ENCODE measurements around the gene STPG4. TPM values are rescaled to one million over a fixed set of nuclear protein-coding genes. Genes with fewer than 3 reads are reported as not detected.

STPG4 gene
- total and polyA plus RNA-seq, 12 donors: 0.06 to 0.45 (median 0.44) TPM; not detected in 9

DNA sequence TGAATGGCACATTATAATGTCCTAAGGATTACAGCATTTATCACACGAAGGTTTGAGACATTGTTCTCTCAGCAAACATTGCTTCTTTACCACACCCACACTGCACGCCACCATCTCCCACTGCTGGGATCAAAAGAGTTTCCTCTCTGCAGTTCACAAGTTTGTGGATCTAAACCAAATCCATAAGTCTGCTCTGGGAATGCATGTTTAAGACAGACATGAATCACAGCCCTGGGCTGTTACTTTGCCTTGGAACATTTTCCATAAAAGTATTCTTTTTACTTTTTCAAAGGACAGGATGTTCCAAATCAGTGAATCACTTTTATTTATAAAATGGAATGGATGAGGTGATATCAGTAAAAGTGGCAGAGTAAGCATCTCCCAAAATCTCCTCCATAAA lies 36.1 kb downstream of the STPG4 start:
- no peak for TF ChIP-seq CTCF (IDR thresholded peaks at IDR 0.05)
- no peaks in the 10 kb centered on the region for H3K27me3 ChIP-seq
- WGBS, 2 donors: 61 to 63% methylated on average over 2 of the region's 2 CpGs
- intact Hi-C loops (cut with DNase I): no loop called here
- DNase-seq: no peak
- peaks cover 0 to 14% (median 0%) of the 10 kb centered on the region in 9 donors for H3K4me1 ChIP-seq
- no peak overlapping the region for H3K27ac ChIP-seq
- no peak for ATAC-seq
- peaks cover 0 to 6% (median 0%) of the 10 kb centered on the region in 11 donors for H3K9me3 ChIP-seq
- H3K4me3 ChIP-seq: no peak overlapping the region
- no peaks in the 10 kb centered on the region for H3K36me3 ChIP-seq

- Histone ChIP-seq H3K36me3 (no peaks in the 10 kb centered on the region), H3K4me3 (no peak overlapping the region), H3K9me3 (peaks cover 0 to 6% (median 0%) of the 10 kb centered on the region in 11 donors), H3K4me1 (peaks cover 0 to 14% (median 0%) of the 10 kb centered on the region in 9 donors), H3K27ac (no peak overlapping the region), H3K27me3 (no peaks in the 10 kb centered on the region)
- TF ChIP-seq CTCF (IDR thresholded peaks at IDR 0.05): no peak
- 25 to 68% methylated on average over 2 of the region's 2 CpGs for WGBS, 2 donors
- intact Hi-C loops (cut with DNase I): no loop called here
- DNase-seq (no peak), ATAC-seq (no peak)
Observed at GRCh38 chr2:47118581-47118980, 36.5 kb downstream of the STPG4 start.

DNA sequence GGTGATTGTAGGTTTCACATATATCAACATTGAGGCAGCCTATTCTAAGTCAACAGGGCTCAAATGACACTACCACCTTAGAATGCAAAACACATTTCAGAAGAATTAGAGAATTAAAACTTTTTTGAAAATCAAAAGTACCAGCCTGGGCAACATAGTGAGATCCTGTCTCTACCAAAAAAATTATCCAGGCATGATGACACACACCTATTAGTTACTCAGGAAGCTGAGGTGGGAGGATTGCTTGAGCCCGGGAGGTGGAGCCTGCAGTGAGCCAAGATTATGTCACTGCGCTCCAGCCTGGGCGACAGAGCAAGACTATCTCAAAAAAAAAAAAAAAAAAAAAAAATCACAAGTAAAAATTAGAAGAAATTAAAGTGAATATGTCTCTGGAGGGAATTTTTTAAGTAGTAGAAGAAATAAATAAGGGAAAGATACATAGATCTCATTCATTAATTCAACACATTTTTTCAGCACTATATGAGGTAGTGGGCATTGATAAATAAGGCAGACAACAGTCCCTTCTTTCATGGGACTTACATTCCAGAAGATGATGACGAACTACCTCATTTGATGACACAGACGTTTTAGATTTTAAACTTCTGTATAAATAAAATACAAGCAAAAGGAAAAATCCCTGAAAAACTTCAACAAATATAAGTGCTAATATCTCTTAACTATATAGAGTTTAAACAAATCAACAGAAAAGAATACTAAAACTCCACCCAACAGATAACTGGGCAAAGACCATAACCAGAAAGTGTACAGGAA lies 42.3 kb downstream of the STPG4 start:
- Histone ChIP-seq H3K27me3 (no peaks in the 10 kb centered on the region), H3K27ac (no peak overlapping the region), H3K4me1 (peaks cover 0 to 14% (median 0%) of the 10 kb centered on the region in 9 donors), H3K4me3 (no peak overlapping the region), H3K36me3 (no peaks in the 10 kb centered on the region), H3K9me3 (no peaks in the 10 kb centered on the region)
- TF ChIP-seq CTCF (IDR thresholded peaks at IDR 0.05): no peak
- 80 to 85% methylated on average over 5 of the region's 5 CpGs for WGBS, 2 donors
- ATAC-seq (no peak), DNase-seq (no peak)
- intact Hi-C loops (cut with DNase I): no loop called here

DNA sequence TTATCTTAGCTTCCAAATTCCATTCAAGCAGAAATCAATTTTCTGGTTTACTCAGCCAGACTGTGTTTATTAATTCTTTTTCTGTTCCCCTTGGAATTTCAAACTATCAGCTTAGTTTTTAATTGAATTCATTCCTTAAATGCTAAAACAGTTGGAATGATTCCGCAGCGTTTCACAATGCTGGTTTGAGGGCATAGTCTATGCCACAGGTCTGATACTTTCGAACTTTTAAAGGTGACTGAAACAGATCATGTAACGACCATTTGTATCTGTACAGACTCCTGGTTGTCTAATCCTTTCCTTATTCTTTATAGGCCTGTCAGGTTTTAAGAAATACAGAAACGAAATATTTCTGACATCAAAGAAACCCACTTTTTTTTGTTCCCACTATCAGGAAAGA lies 45.4 kb downstream of the STPG4 start:
- no peak overlapping the region for H3K27ac ChIP-seq
- WGBS, 2 donors: 93 to 94% methylated on average over 5 of the region's 5 CpGs
- H3K27me3 ChIP-seq: no peaks in the 10 kb centered on the region
- H3K9me3 ChIP-seq: no peaks in the 10 kb centered on the region
- DNase-seq (no peak), ATAC-seq (no peak)
- H3K4me3 ChIP-seq: no peak overlapping the region
- no peaks in the 10 kb centered on the region for H3K36me3 ChIP-seq
- intact Hi-C loops (cut with DNase I): no loop called here
- H3K4me1 ChIP-seq: peaks cover 0 to 3% (median 0%) of the 10 kb centered on the region in 9 donors
- no peak for TF ChIP-seq CTCF (IDR thresholded peaks at IDR 0.05)

Measured in heart right ventricle (tissue), 16 donors.